Thyroid gland (tissue), 4 donors: ENCODE measurements around the gene SBNO1. TPM values are rescaled to one million over a fixed set of nuclear protein-coding genes. Genes with fewer than 3 reads are reported as not detected.
"Not testable (repeated sequence)": the region's sequence is repeated elsewhere in the genome, so short reads cannot be mapped to it uniquely, and the experiment has no call there.

ENCODE experiments used
- DNase-seq, 2 donors: peaks; one replicate each; pipeline ENCODE4 v3.0.0-alpha.2; 2019
- H3K27ac ChIP-seq, 3 donors: fragments of 200-600 bp; sonication (generic); 1 replicate in 2 of 3; 2 replicates in 1 of 3; pipeline ENCODE4 v1.5.1; 2016 to 2019; ENCODE audit warnings: mild to moderate bottlenecking in 1 of 3, moderate library complexity in 1 of 3
- H3K27me3 ChIP-seq: fragments of 200-600 bp; sonication (generic); one replicate; pipeline ENCODE4 v1.5.1; 2019
- H3K36me3 ChIP-seq, 2 donors: fragments of 200-600 bp; sonication (generic); one replicate each; pipeline ENCODE4 v1.5.1; 2016 to 2019
- H3K4me1 ChIP-seq, 2 donors: fragments of 200-600 bp; sonication (generic); one replicate each; pipeline ENCODE4 v1.5.1; 2017 to 2019
- H3K4me3 ChIP-seq, 3 donors: fragments of 200-600 bp; sonication (generic); replicated peaks in 1 of 3; 1 replicate in 2 of 3; 2 replicates in 1 of 3; pipeline ENCODE4 v1.5.1; 2016; ENCODE audit warnings: mild to moderate bottlenecking in 1 of 3
- H3K9me3 ChIP-seq: fragments of 200-600 bp; sonication (generic); one replicate; pipeline ENCODE4 v1.5.1; 2017
- CTCF ChIP-seq, 6 experiments: fragments of 200-600 bp in 3 of 6; fragments of 450-650 bp in 3 of 6; sonication (generic) in 3 of 6; IDR thresholded peaks; one replicate each; pipeline ENCODE4 v1.5.1; 2016 to 2019; ENCODE audit warnings: antibody characterized with exemption in 6 of 6, mild to moderate bottlenecking in 2 of 6, inconsistent platforms in 1 of 6, moderate library complexity in 1 of 6
- POLR2A ChIP-seq, 2 donors: fragments of 450-650 bp; IDR thresholded peaks; one replicate each; pipeline ENCODE4 v1.6.1; 2017; ENCODE audit warnings: antibody characterized with exemption in 2 of 2, mild to moderate bottlenecking in 2 of 2, moderate library complexity in 1 of 2
- WGBS, 2 donors: methylation state at CpG; one replicate each; pipeline ENCODE4 v1.1.5; 2017; 5-methylcytosine and 5-hydroxymethylcytosine counted together
- intact Hi-C: fragments of 100-400 bp; cut with DNase I; formaldehyde crosslinking; loops from one replicate; pipeline ENCODE4 v1.15.1; 2023
- total RNA-seq, 4 donors: library from RNA; depleted of rRNA; stranded (reverse); fragments of >200 nt; gene quantifications; one replicate each; pipeline ENCODE4 v1.2.3, GENCODE V29; 2016

The SBNO1 gene
- total RNA-seq, 4 donors from 2014 or later, result 32.4 to 50.3 (median 42.9) TPM

GRCh38 chr12:123319273-123319672, 45.4 kb downstream of the SBNO1 start:
- H3K36me3 ChIP-seq, result peaks cover 82 to 89% of the 10 kb centered on the region in 2 donors
- WGBS, 2 donors, result 98 to 99% methylated on average over 3 of the region's 3 CpGs
- no peak for TF ChIP-seq POLR2A (IDR thresholded peaks at IDR 0.05)
- TF ChIP-seq CTCF (IDR thresholded peaks at IDR 0.05), result no peak

GRCh38 chr12:123313046-123313445, 51.6 kb downstream of the SBNO1 start:
- WGBS, 2 donors, result 92 to 94% methylated on average over 4 of the region's 4 CpGs
- H3K27me3 ChIP-seq, H3K4me3 ChIP-seq, intact Hi-C loops, H3K4me1 ChIP-seq, DNase-seq, H3K9me3 ChIP-seq, H3K27ac ChIP-seq: not testable (repeated sequence)
- H3K36me3 ChIP-seq, result peaks cover 75 to 82% of the 10 kb centered on the region in 2 donors

More at GRCh38 chr12:123319273-123319672, 45.4 kb downstream of the SBNO1 start:
- intact Hi-C loops, result no loop called here
- Histone ChIP-seq H3K4me3 (no peak overlapping the region), H3K27ac (no peak overlapping the region), H3K9me3 (no peaks in the 10 kb centered on the region), H3K4me1 (no peaks in the 10 kb centered on the region), H3K27me3 (no peaks in the 10 kb centered on the region)
- DNase-seq, result no peak

DNA sequence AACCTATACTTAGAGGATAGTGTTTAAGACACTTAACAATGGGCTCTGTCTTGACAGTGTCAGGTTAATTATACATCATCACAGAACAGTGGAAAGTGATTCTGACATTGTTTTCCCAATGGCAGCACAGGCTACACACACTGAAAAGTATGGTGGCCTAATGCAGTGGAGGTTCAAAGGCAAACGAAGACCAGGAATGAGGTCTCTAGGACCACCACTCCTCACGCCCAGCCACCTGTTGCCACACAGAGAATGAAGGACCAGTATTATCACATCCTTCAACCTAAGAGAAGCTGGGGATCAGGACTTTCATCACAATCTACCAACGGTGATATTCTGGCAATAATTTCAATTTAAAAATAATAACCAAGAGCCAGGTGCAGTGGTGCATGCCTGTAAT, 58.4 kb downstream of the SBNO1 start:
- no peak overlapping the region for H3K27ac ChIP-seq
- intact Hi-C loops, result no loop called here
- TF ChIP-seq POLR2A (IDR thresholded peaks at IDR 0.05), result no peak
- no peak for TF ChIP-seq CTCF (IDR thresholded peaks at IDR 0.05)
- no peaks in the 10 kb centered on the region for H3K9me3 ChIP-seq
- no peak for DNase-seq
- no peaks in the 10 kb centered on the region for H3K27me3 ChIP-seq
- 93 to 99% methylated on average over 3 of the region's 3 CpGs for WGBS, 2 donors
- H3K36me3 ChIP-seq, result peaks cover 84 to 89% of the 10 kb centered on the region in 2 donors
- H3K4me3 ChIP-seq, result no peak overlapping the region
- no peaks in the 10 kb centered on the region for H3K4me1 ChIP-seq

DNA sequence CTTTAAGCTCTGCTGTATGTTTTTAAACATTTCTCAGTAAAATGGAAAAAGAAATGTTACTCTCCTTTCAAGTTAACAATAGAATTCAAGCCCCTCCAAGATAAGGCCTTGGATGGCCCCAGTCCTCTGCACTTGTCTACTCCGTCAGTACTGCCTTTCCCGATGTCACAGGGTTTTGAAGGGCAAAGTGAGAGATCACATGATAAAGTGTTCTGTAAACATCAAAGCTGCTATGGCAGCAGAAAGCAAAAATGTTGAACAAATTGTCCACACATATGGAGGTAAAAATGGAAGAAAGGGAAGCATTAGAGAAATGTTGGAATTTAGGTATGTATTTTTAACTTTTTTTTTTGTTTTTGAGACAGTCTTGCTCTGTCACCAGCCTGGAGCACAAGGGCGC, 59.5 kb downstream of the SBNO1 start:
- intact Hi-C loops, result no loop called here
- H3K4me1 ChIP-seq, result no peaks in the 10 kb centered on the region
- TF ChIP-seq POLR2A (IDR thresholded peaks at IDR 0.05), result no peak
- TF ChIP-seq CTCF (IDR thresholded peaks at IDR 0.05), result no peak
- peaks cover 82 to 89% of the 10 kb centered on the region in 2 donors for H3K36me3 ChIP-seq
- H3K27ac ChIP-seq, result no peak overlapping the region
- DNase-seq, result no peak
- H3K27me3 ChIP-seq, result no peaks in the 10 kb centered on the region
- H3K9me3 ChIP-seq, result no peaks in the 10 kb centered on the region
- H3K4me3 ChIP-seq, result no peak overlapping the region
- 80 to 84% methylated on average over 3 of the region's 3 CpGs for WGBS, 2 donors

GRCh38 chr12:123293178-123293760, 71.4 kb downstream of the SBNO1 start:
- 93 to 94% methylated on average over 9 of the region's 9 CpGs for WGBS, 2 donors
- intact Hi-C loops, result no loop called here
- H3K36me3 ChIP-seq, result peaks cover 40 to 52% of the 10 kb centered on the region in 2 donors

More at GRCh38 chr12:123293178-123293760, 71.4 kb downstream of the SBNO1 start:
- H3K4me3 ChIP-seq, result no peak overlapping the region
- TF ChIP-seq CTCF (IDR thresholded peaks at IDR 0.05) (no peak), POLR2A (IDR thresholded peaks at IDR 0.05) (no peak)
- no peaks in the 10 kb centered on the region for H3K9me3 ChIP-seq
- H3K4me1 ChIP-seq, result no peaks in the 10 kb centered on the region
- no peaks in the 10 kb centered on the region for H3K27me3 ChIP-seq
- H3K27ac ChIP-seq, result no peak overlapping the region
- DNase-seq, result no peak
